Hepatocyte (in vitro differentiated cells): ENCODE measurements around the gene PDGFA.

Source experiments
- CTCF ChIP-seq: fragments of 200-600 bp; sonication (generic); IDR thresholded peaks from 2 replicates; pipeline ENCODE4 v1.5.1; 2016; ENCODE audit warnings: antibody characterized with exemption, mild to moderate bottlenecking; ENCODE audit not compliant: poor library complexity
- EZH2 ChIP-seq: fragments of 200-600 bp; sonication (generic); IDR thresholded peaks from 2 replicates; pipeline ENCODE4 v1.6.1; 2016; ENCODE audit warnings: antibody characterized with exemption, mild to moderate bottlenecking, borderline replicate concordance

GRCh38 chr7:454356-455109 lies 65.1 kb downstream of the PDGFA start:
- no peak for TF ChIP-seq CTCF
- TF ChIP-seq EZH2, result no peak
